Measurements from ENCODE around the gene PRR14.

GRCh38 chr16:30667361-30667905 is 16.7 kb downstream of the PRR14 start:
- no peak for TF ChIP-seq CTCF (IDR thresholded peaks at IDR 0.05)
- TF ChIP-seq POLR2A (IDR thresholded peaks at IDR 0.05) = no peak

Measured in sigmoid colon (tissue), 3 donors.